Glutamatergic neuron (in vitro differentiated cells): ENCODE data around the gene SERPINB5. TPM values are rescaled to one million over a fixed set of nuclear protein-coding genes. Genes with fewer than 3 reads are reported as not detected.

ENCODE experiments used
- DNase-seq: peaks from one replicate; pipeline ENCODE4 v3.0.0; 2022
- H3K27ac Mint-ChIP-seq: one replicate; pipeline ENCODE4 v1.8.0; 2020; ENCODE audit warnings: mild to moderate bottlenecking, mixed read lengths, inconsistent platforms; ENCODE audit not compliant: unreplicated experiment
- H3K27me3 Mint-ChIP-seq: one replicate; pipeline ENCODE4 v1.8.0; 2020; ENCODE audit warnings: mild to moderate bottlenecking, moderate library complexity, mixed read lengths, inconsistent platforms; ENCODE audit not compliant: unreplicated experiment
- H3K36me3 Mint-ChIP-seq: one replicate; pipeline ENCODE4 v1.8.0; 2020; ENCODE audit warnings: mild to moderate bottlenecking, mixed read lengths, inconsistent platforms; ENCODE audit not compliant: unreplicated experiment
- H3K4me1 Mint-ChIP-seq: one replicate; pipeline ENCODE4 v1.8.0; 2020; ENCODE audit warnings: mild to moderate bottlenecking, low read depth, mixed read lengths, inconsistent platforms; ENCODE audit not compliant: unreplicated experiment
- H3K4me3 Mint-ChIP-seq: one replicate; pipeline ENCODE4 v1.8.0; 2020; ENCODE audit warnings: mild to moderate bottlenecking, mixed read lengths, inconsistent platforms; ENCODE audit not compliant: unreplicated experiment
- H3K9me3 Mint-ChIP-seq: one replicate; pipeline ENCODE4 v1.8.0; 2020; ENCODE audit warnings: mild to moderate bottlenecking, moderate library complexity, mixed read lengths, inconsistent platforms; ENCODE audit not compliant: unreplicated experiment
- CTCF ChIP-seq: fragments of 200-600 bp; sonication (generic); IDR thresholded peaks from one replicate; pipeline ENCODE4 v1.5.0; 2021; ENCODE audit not compliant: partially characterized antibody, unreplicated experiment
- total RNA-seq: library from RNA; stranded (reverse); fragmentation: NEBNext Ultra II Directional; extraction: Animal tissue kit (Norgen Biotek cat#: 25700); gene quantifications from one replicate; pipeline ENCODE4 v1.2.1, GENCODE V29; 2021; ENCODE audit not compliant: unreplicated experiment

Gene SERPINB5
- total RNA-seq, 1 donor from 2014 or later, result not detected

GRCh38 chr18:63464434-63464833 lies 12.3 kb upstream of the SERPINB5 start:
- H3K9me3 Mint-ChIP-seq, result no peaks in the 10 kb centered on the region
- H3K27ac Mint-ChIP-seq, result no peak overlapping the region
- no peaks in the 10 kb centered on the region for H3K36me3 Mint-ChIP-seq
- no peak for TF ChIP-seq CTCF
- no peak for DNase-seq
- H3K4me3 Mint-ChIP-seq, result no peak overlapping the region
- no peaks in the 10 kb centered on the region for H3K4me1 Mint-ChIP-seq
- peaks cover 2% of the 10 kb centered on the region for H3K27me3 Mint-ChIP-seq

GRCh38 chr18:63465059-63465458 lies 11.7 kb upstream of the SERPINB5 start:
- no peak for DNase-seq
- no peaks in the 10 kb centered on the region for H3K9me3 Mint-ChIP-seq
- H3K27me3 Mint-ChIP-seq, result peaks cover 2% of the 10 kb centered on the region
- H3K4me3 Mint-ChIP-seq, result no peak overlapping the region
- TF ChIP-seq CTCF, result no peak
- H3K36me3 Mint-ChIP-seq, result no peaks in the 10 kb centered on the region
- H3K4me1 Mint-ChIP-seq, result no peaks in the 10 kb centered on the region
- H3K27ac Mint-ChIP-seq, result no peak overlapping the region

- Mint-ChIP-seq H3K27me3 (no peaks in the 10 kb centered on the region), H3K4me3 (no peak overlapping the region), H3K4me1 (no peaks in the 10 kb centered on the region), H3K36me3 (no peaks in the 10 kb centered on the region), H3K9me3 (no peaks in the 10 kb centered on the region), H3K27ac (no peak overlapping the region)
- DNase-seq, result no peak
- no peak for TF ChIP-seq CTCF
Observed at GRCh38 chr18:63467699-63468098, 9.1 kb upstream of the SERPINB5 start.

GRCh38 chr18:63468575-63468974 lies 8.2 kb upstream of the SERPINB5 start:
- no peak for DNase-seq
- Mint-ChIP-seq H3K4me1 (no peaks in the 10 kb centered on the region), H3K4me3 (no peak overlapping the region), H3K27me3 (no peaks in the 10 kb centered on the region), H3K36me3 (no peaks in the 10 kb centered on the region), H3K27ac (no peak overlapping the region), H3K9me3 (no peaks in the 10 kb centered on the region)
- no peak for TF ChIP-seq CTCF

- no peaks in the 10 kb centered on the region for H3K36me3 Mint-ChIP-seq
- no peaks in the 10 kb centered on the region for H3K27me3 Mint-ChIP-seq
- H3K4me3 Mint-ChIP-seq, result no peak overlapping the region
- no peak for DNase-seq
- TF ChIP-seq CTCF, result no peak
- no peak overlapping the region for H3K27ac Mint-ChIP-seq
- H3K9me3 Mint-ChIP-seq, result no peaks in the 10 kb centered on the region
- no peaks in the 10 kb centered on the region for H3K4me1 Mint-ChIP-seq
Observed at GRCh38 chr18:63470751-63471150, 6.0 kb upstream of the SERPINB5 start.
